ENCODE results near the gene MRFAP1.
"Not testable (repeated sequence)": the region's sequence is repeated elsewhere in the genome, so short reads cannot be mapped to it uniquely, and the experiment has no call there.

MRFAP1 gene

DNA sequence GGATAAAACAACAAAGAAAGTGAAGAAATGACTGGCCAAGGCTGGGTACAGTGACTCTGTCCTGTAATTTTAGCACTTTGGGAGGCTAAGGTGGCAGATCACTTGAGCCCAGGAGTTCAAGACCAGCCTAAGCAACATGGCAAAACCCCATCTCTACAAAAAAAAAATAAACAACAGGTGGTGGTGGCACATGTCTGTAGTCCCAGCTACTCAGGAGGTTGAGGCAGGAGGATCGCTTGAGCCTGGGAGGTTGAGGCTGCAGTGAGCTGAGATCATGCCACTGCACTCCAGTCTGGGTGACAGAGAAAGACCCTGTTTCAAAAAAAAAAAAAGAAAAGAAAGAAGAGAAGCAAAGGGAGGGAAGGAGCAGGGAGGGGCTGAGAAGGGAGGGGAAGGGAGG is 12.0 kb upstream of the MRFAP1 start:
- H3K4me3 Mint-ChIP-seq; H3K27ac Mint-ChIP-seq (ENCODE audit: low read depth); H3K4me1 Mint-ChIP-seq: not testable (repeated sequence)

DNA sequence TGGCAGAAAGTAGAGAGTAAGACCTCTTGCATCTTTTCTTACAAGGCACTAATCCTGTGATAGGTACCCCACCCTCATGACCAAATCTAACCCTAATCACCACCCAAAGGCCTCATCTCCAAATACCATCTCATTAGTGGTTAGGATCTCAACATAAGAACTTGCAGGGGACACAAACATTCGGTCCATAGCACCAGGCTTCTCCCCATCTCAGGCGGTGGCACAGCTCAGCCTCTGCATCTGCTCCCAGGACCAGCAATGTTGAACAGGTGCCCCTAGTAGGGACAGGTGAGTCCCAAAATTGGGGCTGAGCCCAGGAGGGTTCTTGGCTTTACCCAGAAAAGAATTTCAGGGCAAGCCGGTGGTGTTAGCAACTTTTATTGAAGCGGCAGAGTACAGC is 8.4 kb upstream of the MRFAP1 start:
- Mint-ChIP-seq H3K4me1 (no peaks in the 10 kb centered on the region), H3K4me3 (no peak overlapping the region), H3K27ac (ENCODE audit: low read depth) (no peak overlapping the region), H3K36me3 (ENCODE audit: insufficient read depth) (peaks cover 2% of the 10 kb centered on the region), H3K27me3 (no peaks in the 10 kb centered on the region), H3K9me3 (no peaks in the 10 kb centered on the region)
- ATAC-seq (replicated peaks; ENCODE audit: extremely low read depth, poor library complexity, severe bottlenecking) (no peak), DNase-seq (ENCODE audit: low spot score in 2 of 2) (no peak)

More for the DNA sequence above, 12.0 kb upstream of the MRFAP1 start:
- H3K27me3 Mint-ChIP-seq; ATAC-seq (replicated peaks; ENCODE audit: extremely low read depth, poor library complexity, severe bottlenecking); H3K9me3 Mint-ChIP-seq; DNase-seq (ENCODE audit: low spot score in 2 of 2); H3K36me3 Mint-ChIP-seq (ENCODE audit: insufficient read depth): not testable (repeated sequence)

- DNase-seq (ENCODE audit: low spot score in 2 of 2) = no peak
- no peak overlapping the region for H3K4me3 Mint-ChIP-seq
- peaks cover 2% of the 10 kb centered on the region for H3K36me3 Mint-ChIP-seq (ENCODE audit: insufficient read depth)
- H3K4me1 Mint-ChIP-seq = no peaks in the 10 kb centered on the region
- H3K27ac Mint-ChIP-seq (ENCODE audit: low read depth) = no peak overlapping the region
- H3K27me3 Mint-ChIP-seq = no peaks in the 10 kb centered on the region
- no peaks in the 10 kb centered on the region for H3K9me3 Mint-ChIP-seq
- no peak for ATAC-seq (replicated peaks; ENCODE audit: extremely low read depth, poor library complexity, severe bottlenecking)
Measured at GRCh38 chr4:6633091-6633906, 7.2 kb upstream of the MRFAP1 start.

GRCh38 chr4:6634746-6635145 is 5.7 kb upstream of the MRFAP1 start:
- H3K4me3 Mint-ChIP-seq = no peak overlapping the region
- H3K36me3 Mint-ChIP-seq (ENCODE audit: insufficient read depth) = no peaks in the 10 kb centered on the region
- no peak for ATAC-seq (replicated peaks; ENCODE audit: extremely low read depth, poor library complexity, severe bottlenecking)
- DNase-seq (ENCODE audit: low spot score in 2 of 2) = no peak
- H3K27me3 Mint-ChIP-seq = no peaks in the 10 kb centered on the region
- H3K9me3 Mint-ChIP-seq = no peaks in the 10 kb centered on the region
- no peak overlapping the region for H3K27ac Mint-ChIP-seq (ENCODE audit: low read depth)
- no peaks in the 10 kb centered on the region for H3K4me1 Mint-ChIP-seq

- Mint-ChIP-seq H3K27ac (ENCODE audit: low read depth) (no peak overlapping the region), H3K27me3 (no peaks in the 10 kb centered on the region), H3K36me3 (ENCODE audit: insufficient read depth) (peaks cover 39% of the 10 kb centered on the region), H3K4me3 (no peak overlapping the region), H3K9me3 (no peaks in the 10 kb centered on the region), H3K4me1 (peaks cover 40% of the 10 kb centered on the region)
- DNase-seq (ENCODE audit: low spot score in 2 of 2) (no peak), ATAC-seq (replicated peaks; ENCODE audit: extremely low read depth, poor library complexity, severe bottlenecking) (no peak)
Measured at GRCh38 chr4:6639137-6639680, 1.3 kb upstream of the MRFAP1 start.

DNA sequence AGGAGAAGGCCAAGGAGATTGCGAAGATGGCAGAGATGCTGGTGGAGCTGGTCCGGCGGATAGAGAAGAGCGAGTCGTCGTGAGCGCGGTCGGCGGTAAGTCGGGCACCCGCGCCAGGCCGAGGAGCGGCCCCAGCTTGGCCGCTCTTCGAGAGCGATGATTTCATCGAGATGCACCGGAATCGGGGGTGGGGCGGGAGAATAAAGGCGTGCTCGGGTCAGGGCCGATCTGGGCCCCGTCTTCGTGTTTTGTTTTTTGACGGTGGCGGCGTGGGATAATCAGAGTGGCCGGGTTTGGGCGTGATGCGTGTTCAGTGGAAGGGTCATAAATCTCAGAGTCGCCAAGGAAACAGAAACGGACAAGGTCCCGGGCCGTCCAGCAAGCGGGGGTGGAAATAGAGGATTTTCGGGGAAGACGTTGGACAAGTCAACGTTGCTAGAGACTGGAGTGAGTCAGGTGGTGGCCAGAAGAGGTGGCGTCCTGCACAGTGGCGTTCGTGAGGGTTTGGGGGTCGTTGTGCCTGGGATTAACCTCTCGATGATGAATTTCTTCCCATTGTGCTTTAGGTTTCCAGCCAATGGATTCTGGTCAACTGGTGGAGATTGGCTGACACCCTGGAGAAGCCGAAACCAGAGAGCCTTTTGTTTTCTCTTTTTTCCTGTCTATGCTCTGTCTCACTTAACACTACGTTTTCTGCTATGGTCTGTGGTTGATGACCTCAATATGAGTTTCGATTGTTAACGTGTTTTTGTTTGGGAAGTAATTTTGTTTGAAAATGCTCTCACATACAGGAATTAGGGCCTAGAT is 882 bp downstream of the MRFAP1 start:
- Mint-ChIP-seq H3K27me3 (no peaks in the 10 kb centered on the region), H3K36me3 (ENCODE audit: insufficient read depth) (peaks cover 41% of the 10 kb centered on the region), H3K4me3 (peak overlapping the region; percentile 100), H3K4me1 (peaks cover 40% of the 10 kb centered on the region), H3K9me3 (no peaks in the 10 kb centered on the region), H3K27ac (ENCODE audit: low read depth) (peak overlapping the region; percentile 100)
- peak; percentile 23 to 31 for DNase-seq (ENCODE audit: low spot score in 2 of 2)
- peak; percentile 59 for ATAC-seq (replicated peaks; ENCODE audit: extremely low read depth, poor library complexity, severe bottlenecking)

- H3K4me1 Mint-ChIP-seq = peaks cover 41% of the 10 kb centered on the region
- peak overlapping the region; percentile 100 for H3K27ac Mint-ChIP-seq (ENCODE audit: low read depth)
- peaks cover 41% of the 10 kb centered on the region for H3K36me3 Mint-ChIP-seq (ENCODE audit: insufficient read depth)
- ATAC-seq (replicated peaks; ENCODE audit: extremely low read depth, poor library complexity, severe bottlenecking) = no peak
- H3K27me3 Mint-ChIP-seq = no peaks in the 10 kb centered on the region
- H3K4me3 Mint-ChIP-seq = peak overlapping the region; percentile 100
- no peaks in the 10 kb centered on the region for H3K9me3 Mint-ChIP-seq
- no peak for DNase-seq (ENCODE audit: low spot score in 2 of 2)
Measured at GRCh38 chr4:6641971-6642320, 1.5 kb downstream of the MRFAP1 start.

- peaks cover 41% of the 10 kb centered on the region for H3K36me3 Mint-ChIP-seq (ENCODE audit: insufficient read depth)
- H3K9me3 Mint-ChIP-seq = no peaks in the 10 kb centered on the region
- peak overlapping the region; percentile 100 for H3K4me3 Mint-ChIP-seq
- no peaks in the 10 kb centered on the region for H3K27me3 Mint-ChIP-seq
- DNase-seq (ENCODE audit: low spot score in 2 of 2) (no peak), ATAC-seq (replicated peaks; ENCODE audit: extremely low read depth, poor library complexity, severe bottlenecking) (no peak)
- peaks cover 45% of the 10 kb centered on the region for H3K4me1 Mint-ChIP-seq
- peak overlapping the region; percentile 73 for H3K27ac Mint-ChIP-seq (ENCODE audit: low read depth)
Measured at GRCh38 chr4:6643141-6643847, 2.8 kb downstream of the MRFAP1 start.

DNA sequence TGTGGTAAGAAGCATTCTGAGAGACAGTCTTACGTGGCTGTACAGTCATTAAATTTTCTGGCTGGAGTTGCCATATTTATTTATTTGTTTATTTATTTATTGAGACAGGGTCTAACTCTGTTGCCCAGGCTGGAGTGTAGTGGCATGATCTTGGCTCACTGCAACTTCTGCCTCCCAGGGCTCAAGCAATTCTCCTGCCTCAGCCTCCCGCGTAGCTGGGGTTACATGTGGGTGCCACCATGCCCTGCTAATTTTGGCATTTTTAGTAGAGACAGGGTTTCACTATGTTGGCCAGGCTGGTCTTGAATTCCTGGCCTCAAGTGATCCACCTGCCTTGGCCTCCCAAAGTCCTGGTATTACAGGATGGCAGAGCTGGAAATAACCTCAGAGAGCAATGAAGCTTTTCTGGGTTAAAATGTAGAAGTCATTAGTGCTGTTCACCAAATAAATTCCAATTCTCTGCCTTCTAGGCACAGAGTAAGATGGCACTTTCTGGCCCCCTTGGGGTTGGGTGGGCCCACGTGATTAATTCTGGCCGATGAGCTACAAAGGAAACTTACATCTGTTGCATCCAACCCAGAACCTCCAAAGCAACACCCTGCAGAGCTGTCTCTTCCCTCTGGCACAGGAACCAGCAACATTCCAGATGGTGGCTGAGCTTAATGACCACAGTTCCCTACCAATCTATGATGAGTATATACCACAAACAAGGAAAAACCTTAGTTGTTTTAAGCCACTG is 4.5 kb downstream of the MRFAP1 start:
- H3K9me3 Mint-ChIP-seq = no peaks in the 10 kb centered on the region
- H3K4me1 Mint-ChIP-seq = peaks cover 45% of the 10 kb centered on the region
- no peak overlapping the region for H3K27ac Mint-ChIP-seq (ENCODE audit: low read depth)
- no peaks in the 10 kb centered on the region for H3K27me3 Mint-ChIP-seq
- H3K4me3 Mint-ChIP-seq = no peak overlapping the region
- DNase-seq (ENCODE audit: low spot score in 2 of 2) (no peak), ATAC-seq (replicated peaks; ENCODE audit: extremely low read depth, poor library complexity, severe bottlenecking) (no peak)
- peaks cover 41% of the 10 kb centered on the region for H3K36me3 Mint-ChIP-seq (ENCODE audit: insufficient read depth)

DNA sequence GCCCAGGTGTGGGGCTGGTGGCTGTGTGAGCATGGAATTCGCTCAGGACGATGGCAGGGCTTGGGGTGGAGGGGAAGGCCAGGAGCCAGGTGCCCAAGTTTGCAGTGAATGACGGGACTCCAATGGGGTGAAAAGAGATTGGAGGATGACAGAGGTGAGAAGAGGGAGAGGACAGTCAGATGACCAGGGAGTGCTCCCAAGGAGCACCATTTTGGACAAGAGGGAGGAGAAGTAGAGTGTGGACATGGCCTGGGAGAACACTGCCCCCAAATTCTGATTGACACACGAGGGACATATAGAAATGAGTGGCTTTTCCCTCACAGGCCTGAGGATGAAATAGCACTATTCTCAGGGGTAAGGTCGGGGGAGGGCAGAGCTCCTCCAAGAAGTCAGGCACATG is 6.7 kb downstream of the MRFAP1 start:
- H3K27ac Mint-ChIP-seq (ENCODE audit: low read depth) = peak overlapping the region; percentile 60

DNA sequence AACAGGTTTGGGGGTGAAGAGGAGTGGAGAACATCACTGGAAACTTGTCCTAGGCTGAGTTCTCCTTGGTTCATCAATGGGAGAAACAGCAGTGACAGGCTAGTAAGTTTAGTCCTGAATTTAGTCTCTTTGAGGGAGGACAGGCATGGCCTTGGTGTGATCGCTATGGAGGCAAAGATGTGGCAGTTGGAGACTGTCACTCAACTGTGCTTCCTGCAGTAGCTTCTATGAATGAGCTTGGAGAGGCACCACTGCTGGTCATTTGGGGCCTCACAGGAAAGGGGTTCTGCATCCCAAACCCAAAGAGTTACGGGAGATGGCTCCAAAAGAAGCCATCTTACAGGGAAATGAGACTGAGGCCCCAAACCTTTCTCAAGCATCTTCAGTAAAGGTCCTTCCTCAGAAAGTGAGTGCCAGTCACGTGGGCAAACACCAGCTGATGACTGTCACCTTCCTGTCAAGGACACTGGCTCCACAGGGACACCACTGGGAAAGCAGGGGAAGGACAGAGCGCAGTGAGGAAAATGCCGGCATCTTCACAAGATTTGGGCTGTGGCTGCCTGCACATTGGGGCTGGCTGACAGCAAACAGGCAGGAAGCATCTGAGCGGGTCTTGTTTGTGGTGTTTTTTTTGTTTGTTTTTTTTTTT is 7.2 kb downstream of the MRFAP1 start:
- Mint-ChIP-seq H3K27me3 (no peaks in the 10 kb centered on the region), H3K4me3 (no peak overlapping the region), H3K27ac (ENCODE audit: low read depth) (peak overlapping the region; percentile 60), H3K36me3 (ENCODE audit: insufficient read depth) (peaks cover 14% of the 10 kb centered on the region), H3K4me1 (peaks cover 18% of the 10 kb centered on the region), H3K9me3 (no peaks in the 10 kb centered on the region)
- ATAC-seq (replicated peaks; ENCODE audit: extremely low read depth, poor library complexity, severe bottlenecking) (no peak), DNase-seq (ENCODE audit: low spot score in 2 of 2) (no peak)

More for the DNA sequence above, 6.7 kb downstream of the MRFAP1 start:
- no peaks in the 10 kb centered on the region for H3K9me3 Mint-ChIP-seq
- H3K36me3 Mint-ChIP-seq (ENCODE audit: insufficient read depth) = peaks cover 19% of the 10 kb centered on the region
- ATAC-seq (replicated peaks; ENCODE audit: extremely low read depth, poor library complexity, severe bottlenecking) = no peak
- no peak overlapping the region for H3K4me3 Mint-ChIP-seq
- peaks cover 23% of the 10 kb centered on the region for H3K4me1 Mint-ChIP-seq
- no peaks in the 10 kb centered on the region for H3K27me3 Mint-ChIP-seq
- no peak for DNase-seq (ENCODE audit: low spot score in 2 of 2)

Data from central memory CD8-positive, alpha-beta T cell (primary cell).